Astrocyte (in vitro differentiated cells and primary cell): ENCODE data around the gene GFER. TPM values are rescaled to one million over a fixed set of nuclear protein-coding genes. Genes with fewer than 3 reads are reported as not detected.

Experiments
- DNase-seq: peaks from one replicate; pipeline ENCODE4 v3.0.0-alpha.2; 2010; ENCODE audit warnings: low read depth
- FAIRE-seq: peaks from 2 replicates; lab custom pipeline; 2011; peaks lifted over from hg19 to GRCh38; lab: Jason Lieb, UNC
- H2AFZ ChIP-seq: 2 replicates; pipeline ENCODE4 v1.6.0; 2012; ENCODE audit warnings: low read depth, low read length, inconsistent platforms
- H3K27ac ChIP-seq: 2 replicates; pipeline ENCODE4 v1.5.1; 2011; ENCODE audit warnings: low read depth, low read length, inconsistent platforms
- H3K27me3 ChIP-seq: 2 replicates; pipeline ENCODE4 v1.6.0; 2011; ENCODE audit warnings: low read length, inconsistent platforms; ENCODE audit not compliant: insufficient read depth
- H3K36me3 ChIP-seq: 2 replicates; pipeline ENCODE4 v1.5.1; 2011; ENCODE audit warnings: low read length, inconsistent platforms; ENCODE audit not compliant: insufficient read depth
- H3K4me1 ChIP-seq: 2 replicates; pipeline ENCODE4 v1.5.1; 2011; ENCODE audit warnings: low read length, inconsistent platforms; ENCODE audit not compliant: insufficient read depth
- H3K4me2 ChIP-seq: 2 replicates; pipeline ENCODE4 v1.6.0; 2012; ENCODE audit warnings: low read length, inconsistent platforms
- H3K4me3 ChIP-seq: 2 replicates; pipeline ENCODE4 v1.5.1; 2011; ENCODE audit warnings: low read depth, mild to moderate bottlenecking, low read length, inconsistent platforms; ENCODE audit not compliant: insufficient read depth
- H3K79me2 ChIP-seq: 2 replicates; pipeline ENCODE4 v1.6.0; 2012; ENCODE audit warnings: mild to moderate bottlenecking, low read length, inconsistent platforms; ENCODE audit not compliant: insufficient read depth
- H3K9ac ChIP-seq: 2 replicates; pipeline ENCODE4 v1.6.0; 2012; ENCODE audit warnings: mild to moderate bottlenecking, low read length, inconsistent platforms
- H3K9me3 ChIP-seq: 2 replicates; pipeline ENCODE4 v1.5.1; 2012; ENCODE audit warnings: low read depth, mild to moderate bottlenecking, low read length, inconsistent platforms; ENCODE audit not compliant: insufficient read depth
- H4K20me1 ChIP-seq: 2 replicates; pipeline ENCODE4 v1.6.0; 2012; ENCODE audit warnings: low read length, inconsistent platforms; ENCODE audit not compliant: insufficient read depth
- H3K27ac Mint-ChIP-seq: one replicate; pipeline ENCODE4 v1.8.0; 2021; ENCODE audit warnings: mild to moderate bottlenecking, mixed read lengths; ENCODE audit not compliant: unreplicated experiment
- H3K27me3 Mint-ChIP-seq: one replicate; pipeline ENCODE4 v1.8.0; 2021; ENCODE audit warnings: low read depth, mixed read lengths; ENCODE audit not compliant: unreplicated experiment
- H3K36me3 Mint-ChIP-seq: one replicate; pipeline ENCODE4 v1.8.0; 2021; ENCODE audit warnings: low read depth, mixed read lengths; ENCODE audit not compliant: unreplicated experiment
- H3K4me1 Mint-ChIP-seq: one replicate; pipeline ENCODE4 v1.8.0; 2021; ENCODE audit warnings: low read depth, mixed read lengths; ENCODE audit not compliant: unreplicated experiment
- H3K4me3 Mint-ChIP-seq: one replicate; pipeline ENCODE4 v1.8.0; 2021; ENCODE audit warnings: mild to moderate bottlenecking, moderate library complexity, mixed read lengths; ENCODE audit not compliant: unreplicated experiment
- H3K9me3 Mint-ChIP-seq: one replicate; pipeline ENCODE4 v1.8.0; 2021; ENCODE audit warnings: mild to moderate bottlenecking, mixed read lengths; ENCODE audit not compliant: unreplicated experiment
- EZH2 ChIP-seq: IDR thresholded peaks from 2 replicates; pipeline ENCODE4 v1.6.1; 2012; ENCODE audit warnings: mild to moderate bottlenecking, low read length, inconsistent platforms; ENCODE audit not compliant: insufficient read depth
- total RNA-seq: library from RNA; stranded (reverse); gene quantifications from 2 replicates; pipeline ENCODE4 v1.2.1, GENCODE V29; 2021
- TF ChIP-seq, protein P1 (sequence below): IDR thresholded peaks from 2 replicates; pipeline ENCODE4 v1.5.1; 2011; ENCODE audit warnings: low read depth, mild to moderate bottlenecking, inconsistent platforms, low read length, moderate library complexity; ENCODE audit not compliant: insufficient read depth

GFER gene
- total RNA-seq, 1 donor from 2014 or later = 30.4 TPM

DNA sequence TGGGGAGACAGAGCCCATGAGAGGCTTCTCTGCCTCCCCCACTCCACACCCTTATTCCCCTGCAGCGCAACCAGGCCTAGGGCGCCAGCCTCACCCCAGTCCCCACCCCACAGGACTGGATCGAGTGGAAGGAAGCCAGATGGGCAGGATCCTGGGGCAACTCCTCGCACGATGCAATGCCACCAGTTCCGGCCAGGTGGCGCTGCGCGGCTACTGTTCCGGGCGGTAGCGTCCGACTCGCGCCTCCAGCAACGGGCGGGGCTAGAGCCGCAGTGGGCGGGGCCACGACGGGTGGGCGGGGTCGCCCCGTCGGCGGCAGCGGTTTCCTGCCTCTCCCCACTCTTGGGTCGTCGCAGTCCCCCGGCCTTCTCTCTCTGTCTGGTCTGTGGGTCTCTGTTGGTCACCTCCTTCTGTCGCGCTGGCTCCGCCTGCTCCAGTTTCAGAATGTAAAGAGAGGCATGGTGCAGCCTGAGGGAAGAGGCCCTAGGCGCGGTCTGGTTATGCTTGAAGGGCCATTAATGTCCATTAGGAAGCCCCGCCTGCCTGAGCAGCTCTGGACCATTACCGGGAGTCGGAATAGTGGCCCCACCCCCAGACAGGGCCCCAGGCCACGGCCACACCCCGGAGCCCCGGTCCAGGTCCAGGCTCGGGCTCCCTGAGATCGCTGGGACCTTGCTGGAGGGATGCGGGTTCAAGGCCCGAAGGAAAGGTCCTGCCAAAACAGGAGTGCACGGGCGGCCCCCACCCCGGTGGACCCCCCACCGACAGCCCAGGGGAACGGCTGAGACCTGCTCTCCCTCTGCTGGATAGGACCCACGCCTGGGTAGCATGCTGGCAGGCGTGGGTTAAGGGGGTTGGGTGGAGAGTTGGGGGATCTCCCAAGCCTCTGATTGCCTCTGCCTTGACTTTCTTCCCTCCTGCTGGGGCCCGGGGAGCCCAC is 39.4 kb downstream of the GFER start:
- Histone ChIP-seq H3K79me2 (peaks cover 11% of the 10 kb centered on the region), H3K27me3 (no peaks in the 10 kb centered on the region), H2AFZ (peak overlapping the region; percentile 96), H3K36me3 (no peaks in the 10 kb centered on the region), H3K27ac (no peak overlapping the region), H3K4me2 (peak overlapping the region; percentile 94), H3K9ac (peak overlapping the region; percentile 66), H3K4me3 (peak overlapping the region; percentile 32), H3K4me1 (peaks cover 22% of the 10 kb centered on the region), H3K9me3 (no peaks in the 10 kb centered on the region), H4K20me1 (peaks cover 10% of the 10 kb centered on the region)
- Mint-ChIP-seq H3K4me1 (peaks cover 6% of the 10 kb centered on the region), H3K4me3 (peak overlapping the region; percentile 71), H3K36me3 (no peaks in the 10 kb centered on the region), H3K27me3 (peaks cover 17% of the 10 kb centered on the region), H3K9me3 (no peaks in the 10 kb centered on the region), H3K27ac (peak overlapping the region; percentile 78)
- no peak for FAIRE-seq
- DNase-seq = peak; percentile 47
- TF ChIP-seq, protein P1, sequence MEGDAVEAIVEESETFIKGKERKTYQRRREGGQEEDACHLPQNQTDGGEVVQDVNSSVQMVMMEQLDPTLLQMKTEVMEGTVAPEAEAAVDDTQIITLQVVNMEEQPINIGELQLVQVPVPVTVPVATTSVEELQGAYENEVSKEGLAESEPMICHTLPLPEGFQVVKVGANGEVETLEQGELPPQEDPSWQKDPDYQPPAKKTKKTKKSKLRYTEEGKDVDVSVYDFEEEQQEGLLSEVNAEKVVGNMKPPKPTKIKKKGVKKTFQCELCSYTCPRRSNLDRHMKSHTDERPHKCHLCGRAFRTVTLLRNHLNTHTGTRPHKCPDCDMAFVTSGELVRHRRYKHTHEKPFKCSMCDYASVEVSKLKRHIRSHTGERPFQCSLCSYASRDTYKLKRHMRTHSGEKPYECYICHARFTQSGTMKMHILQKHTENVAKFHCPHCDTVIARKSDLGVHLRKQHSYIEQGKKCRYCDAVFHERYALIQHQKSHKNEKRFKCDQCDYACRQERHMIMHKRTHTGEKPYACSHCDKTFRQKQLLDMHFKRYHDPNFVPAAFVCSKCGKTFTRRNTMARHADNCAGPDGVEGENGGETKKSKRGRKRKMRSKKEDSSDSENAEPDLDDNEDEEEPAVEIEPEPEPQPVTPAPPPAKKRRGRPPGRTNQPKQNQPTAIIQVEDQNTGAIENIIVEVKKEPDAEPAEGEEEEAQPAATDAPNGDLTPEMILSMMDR = peak; percentile 77
- TF ChIP-seq EZH2 = no peak

DNA sequence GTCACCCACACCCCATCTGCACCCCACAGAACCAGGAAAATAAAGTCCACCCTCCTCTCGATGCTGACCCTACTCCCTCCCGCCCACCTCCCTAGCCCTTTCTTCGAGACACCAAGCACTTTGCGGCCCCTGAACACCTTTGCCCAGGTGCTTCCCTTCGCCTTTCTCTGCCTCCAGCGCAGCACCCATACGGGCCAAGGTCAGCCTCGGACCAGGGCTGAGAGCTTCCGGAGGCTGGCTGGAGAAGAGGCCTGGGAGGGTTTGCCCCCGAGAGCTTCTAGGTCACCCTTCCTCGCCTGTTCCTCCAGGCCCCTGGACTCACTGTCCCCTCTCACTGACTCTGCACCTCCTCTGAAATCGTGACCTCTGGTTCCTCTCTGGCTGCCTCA is 40.0 kb downstream of the GFER start:
- Mint-ChIP-seq H3K27ac (peak overlapping the region; percentile 69), H3K27me3 (peaks cover 12% of the 10 kb centered on the region), H3K36me3 (no peaks in the 10 kb centered on the region), H3K4me1 (peaks cover 7% of the 10 kb centered on the region), H3K9me3 (no peaks in the 10 kb centered on the region), H3K4me3 (no peak overlapping the region)
- H3K4me2 ChIP-seq = peak overlapping the region; percentile 94
- H3K4me3 ChIP-seq = no peak overlapping the region
- no peak overlapping the region for H2AFZ ChIP-seq
- H3K27ac ChIP-seq = no peak overlapping the region
- H3K4me1 ChIP-seq = peaks cover 25% of the 10 kb centered on the region
- no peak for TF ChIP-seq EZH2
- TF ChIP-seq, protein P1 = no peak
- H3K79me2 ChIP-seq = peaks cover 18% of the 10 kb centered on the region
- DNase-seq (no peak), FAIRE-seq (no peak)
- no peaks in the 10 kb centered on the region for H3K9me3 ChIP-seq
- peaks cover 17% of the 10 kb centered on the region for H4K20me1 ChIP-seq
- no peak overlapping the region for H3K9ac ChIP-seq
- H3K36me3 ChIP-seq = no peaks in the 10 kb centered on the region
- H3K27me3 ChIP-seq = no peaks in the 10 kb centered on the region

DNA sequence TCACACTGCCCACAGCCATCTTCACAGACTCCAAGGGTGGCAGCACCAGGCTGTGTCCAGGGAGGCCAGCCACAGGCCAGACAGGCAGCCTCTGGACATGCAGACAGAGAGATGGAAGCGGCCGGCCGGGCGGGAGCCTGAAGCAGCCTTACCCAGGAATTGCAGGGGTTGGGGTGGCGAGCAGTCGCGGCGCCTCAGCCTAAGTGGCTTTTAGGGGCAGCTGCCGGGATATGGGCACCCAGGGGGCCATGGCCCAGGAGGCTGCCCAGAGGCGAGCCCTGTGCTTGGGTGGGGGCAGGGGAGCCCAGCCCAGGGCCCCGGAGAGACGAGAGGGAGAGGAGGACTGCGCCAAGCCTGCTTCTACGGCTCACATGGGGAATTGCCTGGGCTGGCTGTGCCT is 41.3 kb downstream of the GFER start:
- Mint-ChIP-seq H3K36me3 (no peaks in the 10 kb centered on the region), H3K27me3 (peaks cover 9% of the 10 kb centered on the region), H3K9me3 (no peaks in the 10 kb centered on the region), H3K4me3 (no peak overlapping the region), H3K27ac (no peak overlapping the region), H3K4me1 (peaks cover 7% of the 10 kb centered on the region)
- Histone ChIP-seq H3K27me3 (no peaks in the 10 kb centered on the region), H4K20me1 (peaks cover 23% of the 10 kb centered on the region), H3K4me2 (no peak overlapping the region), H3K9me3 (no peaks in the 10 kb centered on the region), H2AFZ (no peak overlapping the region), H3K4me3 (no peak overlapping the region), H3K9ac (no peak overlapping the region), H3K36me3 (no peaks in the 10 kb centered on the region), H3K4me1 (peaks cover 22% of the 10 kb centered on the region), H3K79me2 (peaks cover 27% of the 10 kb centered on the region), H3K27ac (no peak overlapping the region)
- DNase-seq = no peak
- FAIRE-seq = no peak
- no peak for TF ChIP-seq EZH2
- TF ChIP-seq, protein P1 = no peak
